ENCODE measurements around the gene EME2. TPM values are rescaled to one million over a fixed set of nuclear protein-coding genes. Genes with fewer than 3 reads are reported as not detected.

EME2 gene
- total RNA-seq, 2 donors from 2014 or later: 16.7 to 30.6 TPM

GRCh38 chr16:1760911-1761310, 11.7 kb upstream of the EME2 start:
- no peak overlapping the region for H3K9ac ChIP-seq (ENCODE audit: low read depth in 2 of 2, low read length in 2 of 2)
- H3K4me3 ChIP-seq: no peak overlapping the region
- DNase-seq: no peak
- peaks cover 8% of the 10 kb centered on the region for H3K36me3 ChIP-seq
- H3K4me1 ChIP-seq: peaks cover 5% of the 10 kb centered on the region
- H3K27me3 ChIP-seq: no peaks in the 10 kb centered on the region
- intact Hi-C loops (cut with DNase I): no loop called here
- TF ChIP-seq CTCF (IDR thresholded peaks at IDR 0.05): no peak
- no peaks in the 10 kb centered on the region for H3K9me3 ChIP-seq
- H3K27ac ChIP-seq: no peak overlapping the region

DNA sequence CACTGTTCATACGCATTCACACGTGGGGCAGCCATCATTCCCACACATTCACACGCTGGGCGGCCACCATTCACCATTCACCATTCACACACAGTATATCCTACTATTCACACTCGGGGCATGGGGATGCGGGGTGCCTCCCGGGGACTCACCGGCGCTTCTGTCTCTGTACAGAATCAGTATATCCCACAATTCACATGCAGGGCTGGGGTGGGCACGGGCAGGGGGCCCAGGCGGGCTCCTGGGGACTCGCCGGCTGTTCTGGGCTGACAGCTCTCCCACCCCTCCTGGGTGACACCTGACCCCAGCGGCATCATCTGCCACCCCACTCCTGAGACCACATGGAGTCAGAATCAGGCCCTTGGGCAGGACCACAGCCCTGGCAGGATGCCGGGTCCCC, 10.9 kb upstream of the EME2 start:
- Histone ChIP-seq H3K27me3 (no peaks in the 10 kb centered on the region), H3K9me3 (no peaks in the 10 kb centered on the region), H3K4me1 (peaks cover 5% of the 10 kb centered on the region), H3K36me3 (peaks cover 8% of the 10 kb centered on the region), H3K4me3 (no peak overlapping the region), H3K27ac (no peak overlapping the region), H3K9ac (ENCODE audit: low read depth in 2 of 2, low read length in 2 of 2) (no peak overlapping the region)
- intact Hi-C loops (cut with DNase I): no loop called here
- TF ChIP-seq CTCF (IDR thresholded peaks at IDR 0.05): no peak
- DNase-seq: no peak

- Histone ChIP-seq H3K27me3 (no peaks in the 10 kb centered on the region), H3K36me3 (peaks cover 8% of the 10 kb centered on the region), H3K4me3 (no peak overlapping the region), H3K9me3 (no peaks in the 10 kb centered on the region), H3K27ac (no peak overlapping the region), H3K9ac (ENCODE audit: low read depth in 2 of 2, low read length in 2 of 2) (no peak overlapping the region), H3K4me1 (peaks cover 5% of the 10 kb centered on the region)
- intact Hi-C loops (cut with DNase I): no loop called here
- TF ChIP-seq CTCF (IDR thresholded peaks at IDR 0.05): no peak
- DNase-seq: no peak
Measured at GRCh38 chr16:1762196-1762878, 10.3 kb upstream of the EME2 start.

- Histone ChIP-seq H3K36me3 (peaks cover 8% of the 10 kb centered on the region), H3K27me3 (no peaks in the 10 kb centered on the region), H3K27ac (no peak overlapping the region), H3K4me1 (peaks cover 5% of the 10 kb centered on the region), H3K4me3 (no peak overlapping the region), H3K9ac (ENCODE audit: low read depth in 2 of 2, low read length in 2 of 2) (no peak overlapping the region), H3K9me3 (no peaks in the 10 kb centered on the region)
- intact Hi-C loops (cut with DNase I): no loop called here
- no peak for DNase-seq
- no peak for TF ChIP-seq CTCF (IDR thresholded peaks at IDR 0.05)
Measured at GRCh38 chr16:1762879-1763520, 9.6 kb upstream of the EME2 start.

- intact Hi-C loops (cut with DNase I): no loop called here
- TF ChIP-seq CTCF (IDR thresholded peaks at IDR 0.05): no peak
- no peak overlapping the region for H3K4me3 ChIP-seq
- no peaks in the 10 kb centered on the region for H3K4me1 ChIP-seq
- DNase-seq: no peak
- H3K9me3 ChIP-seq: no peaks in the 10 kb centered on the region
- no peak overlapping the region for H3K27ac ChIP-seq
- no peaks in the 10 kb centered on the region for H3K27me3 ChIP-seq
- no peak overlapping the region for H3K9ac ChIP-seq (ENCODE audit: low read depth in 2 of 2, low read length in 2 of 2)
- peaks cover 8% of the 10 kb centered on the region for H3K36me3 ChIP-seq
Measured at GRCh38 chr16:1763521-1764511, 8.8 kb upstream of the EME2 start.
